ENCODE results near the gene SLC15A4. TPM values are rescaled to one million over a fixed set of nuclear protein-coding genes. Genes with fewer than 3 reads are reported as not detected.

SLC15A4 gene
- total RNA-seq, 2 experiments from 2014 or later = 26.4 to 26.8 TPM

DNA sequence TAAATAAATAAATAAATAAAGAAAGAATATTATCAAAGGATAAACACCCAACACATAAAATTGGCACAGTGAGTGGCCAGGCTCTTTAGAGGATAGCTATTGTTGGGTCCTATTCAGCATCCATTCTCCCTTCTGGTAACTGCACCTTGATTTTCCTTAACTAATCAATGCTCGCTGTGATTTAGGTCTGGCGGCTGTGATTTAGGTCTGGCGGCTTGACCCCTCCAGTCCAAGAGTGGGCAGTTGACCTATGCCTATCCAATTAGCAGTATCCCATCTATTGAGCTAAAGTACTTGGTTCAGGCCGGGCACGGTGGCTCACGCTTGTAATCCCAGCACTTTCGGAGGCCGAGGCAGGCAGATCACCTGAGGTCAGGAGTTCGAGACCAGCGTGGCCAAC is 9.7 kb upstream of the SLC15A4 start:
- intact Hi-C loops (cut with micrococcal nuclease) = no loop called here
- TF ChIP-seq, protein P1, sequence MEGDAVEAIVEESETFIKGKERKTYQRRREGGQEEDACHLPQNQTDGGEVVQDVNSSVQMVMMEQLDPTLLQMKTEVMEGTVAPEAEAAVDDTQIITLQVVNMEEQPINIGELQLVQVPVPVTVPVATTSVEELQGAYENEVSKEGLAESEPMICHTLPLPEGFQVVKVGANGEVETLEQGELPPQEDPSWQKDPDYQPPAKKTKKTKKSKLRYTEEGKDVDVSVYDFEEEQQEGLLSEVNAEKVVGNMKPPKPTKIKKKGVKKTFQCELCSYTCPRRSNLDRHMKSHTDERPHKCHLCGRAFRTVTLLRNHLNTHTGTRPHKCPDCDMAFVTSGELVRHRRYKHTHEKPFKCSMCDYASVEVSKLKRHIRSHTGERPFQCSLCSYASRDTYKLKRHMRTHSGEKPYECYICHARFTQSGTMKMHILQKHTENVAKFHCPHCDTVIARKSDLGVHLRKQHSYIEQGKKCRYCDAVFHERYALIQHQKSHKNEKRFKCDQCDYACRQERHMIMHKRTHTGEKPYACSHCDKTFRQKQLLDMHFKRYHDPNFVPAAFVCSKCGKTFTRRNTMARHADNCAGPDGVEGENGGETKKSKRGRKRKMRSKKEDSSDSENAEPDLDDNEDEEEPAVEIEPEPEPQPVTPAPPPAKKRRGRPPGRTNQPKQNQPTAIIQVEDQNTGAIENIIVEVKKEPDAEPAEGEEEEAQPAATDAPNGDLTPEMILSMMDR (IDR thresholded peaks at IDR 0.05) = no peak
- no peak for DNase-seq
- H3K27me3 Mint-ChIP-seq = peaks cover 5% of the 10 kb centered on the region
- no peak for ATAC-seq
- no peaks in the 10 kb centered on the region for H3K9me3 Mint-ChIP-seq
- no peak overlapping the region for H3K4me3 Mint-ChIP-seq
- CTCF ChIA-PET = interaction anchor here (1.1 kb wide), 1 partner anchor 10 kb away, joined by 3 read pairs; the partner anchor contains the start of gene SLC15A4
- H3K27ac Mint-ChIP-seq = no peak overlapping the region
- POLR2A ChIA-PET = no interaction called here
- peaks cover 14% of the 10 kb centered on the region for H3K4me1 Mint-ChIP-seq (ENCODE audit: low read depth)
- H3K36me3 Mint-ChIP-seq (ENCODE audit: low read depth) = no peaks in the 10 kb centered on the region

DNA sequence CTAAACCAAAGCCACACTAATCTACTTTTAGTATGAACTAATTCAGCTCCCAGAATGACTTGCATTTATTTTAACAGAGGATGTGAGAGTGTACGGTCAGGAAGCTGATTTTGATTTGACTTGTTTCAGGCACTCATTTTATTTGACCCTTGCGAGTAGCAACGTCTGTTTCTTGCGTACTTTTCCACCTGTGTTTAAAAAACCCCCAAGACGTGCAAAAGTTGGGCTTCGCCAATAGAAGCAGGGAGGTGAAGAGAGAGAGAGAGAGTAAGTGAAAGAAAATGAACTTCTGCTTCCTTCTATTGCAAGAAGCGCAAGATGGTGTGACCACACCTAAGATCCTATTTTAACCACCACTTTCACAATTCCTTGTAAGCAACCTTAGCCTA is 6.7 kb upstream of the SLC15A4 start:
- POLR2A ChIA-PET = no interaction called here
- intact Hi-C loops (cut with micrococcal nuclease) = no loop called here
- no peaks in the 10 kb centered on the region for H3K9me3 Mint-ChIP-seq
- peaks cover 3% of the 10 kb centered on the region for H3K27me3 Mint-ChIP-seq
- peaks cover 14% of the 10 kb centered on the region for H3K4me1 Mint-ChIP-seq (ENCODE audit: low read depth)
- peaks cover 3% of the 10 kb centered on the region for H3K36me3 Mint-ChIP-seq (ENCODE audit: low read depth)
- DNase-seq (no peak), ATAC-seq (peak; percentile 35)
- no peak overlapping the region for H3K4me3 Mint-ChIP-seq
- TF ChIP-seq, protein P1 (IDR thresholded peaks at IDR 0.05) = no peak
- H3K27ac Mint-ChIP-seq = peak overlapping the region; percentile 35
- CTCF ChIA-PET = no interaction called here

DNA sequence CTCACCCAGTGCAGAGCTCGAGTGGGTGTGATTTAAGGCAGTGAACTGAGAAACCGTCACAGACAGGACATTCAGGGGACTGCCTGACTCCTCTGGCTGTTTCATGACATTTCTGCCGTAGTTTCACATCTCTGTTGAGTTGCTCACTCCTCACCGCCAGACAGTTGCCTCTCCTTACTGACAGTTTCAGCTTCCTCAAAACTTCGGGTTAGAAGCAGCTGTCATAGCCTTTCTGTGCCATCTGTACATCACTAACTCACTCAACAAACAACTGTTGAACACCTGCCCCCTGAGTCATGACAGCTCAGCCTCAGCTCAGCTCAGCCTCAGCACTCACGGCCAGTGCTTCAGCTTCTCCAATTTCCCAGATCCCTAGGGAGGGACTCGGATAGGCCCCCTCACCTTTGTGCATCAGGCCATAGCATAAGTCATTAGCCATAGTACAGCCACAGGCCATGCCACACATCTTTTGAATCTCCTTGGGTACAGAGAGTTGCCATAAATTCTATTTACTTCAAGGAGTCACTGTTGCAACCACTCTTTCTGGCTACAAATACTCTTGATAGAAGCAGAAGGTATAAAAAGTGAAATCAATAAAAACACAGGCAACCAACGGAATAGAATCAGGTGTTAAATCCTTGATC is 6.2 kb upstream of the SLC15A4 start:
- TF ChIP-seq, protein P1 (IDR thresholded peaks at IDR 0.05) = no peak
- H3K4me3 Mint-ChIP-seq = no peak overlapping the region
- CTCF ChIA-PET = no interaction called here
- peaks cover 14% of the 10 kb centered on the region for H3K4me1 Mint-ChIP-seq (ENCODE audit: low read depth)
- peaks cover 3% of the 10 kb centered on the region for H3K27me3 Mint-ChIP-seq
- ATAC-seq = peak; percentile 91
- DNase-seq = peak; percentile 43
- no peak overlapping the region for H3K27ac Mint-ChIP-seq
- no peaks in the 10 kb centered on the region for H3K9me3 Mint-ChIP-seq
- intact Hi-C loops (cut with micrococcal nuclease) = no loop called here
- POLR2A ChIA-PET = no interaction called here
- peaks cover 3% of the 10 kb centered on the region for H3K36me3 Mint-ChIP-seq (ENCODE audit: low read depth)

DNA sequence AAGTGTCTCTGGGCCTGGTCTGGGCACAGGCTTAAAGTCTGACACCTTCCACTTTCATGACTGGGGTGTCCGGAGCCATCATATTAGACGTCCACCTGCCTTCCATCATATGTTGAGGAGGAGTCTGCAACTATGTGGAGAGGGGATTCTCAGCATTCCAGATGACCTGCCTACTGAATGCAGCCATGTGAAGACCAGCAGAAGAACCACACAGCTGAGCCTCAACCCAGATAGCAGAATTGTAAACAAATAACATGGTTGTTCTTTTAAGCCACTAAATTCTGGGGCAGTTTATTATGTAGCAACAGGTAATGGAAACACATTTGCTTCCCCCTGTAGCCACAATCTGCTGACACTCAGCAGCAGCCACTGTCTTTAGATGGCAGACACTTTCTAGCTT is 4.0 kb upstream of the SLC15A4 start:
- Mint-ChIP-seq H3K9me3 (no peaks in the 10 kb centered on the region), H3K27me3 (peaks cover 3% of the 10 kb centered on the region), H3K4me3 (no peak overlapping the region), H3K27ac (no peak overlapping the region), H3K4me1 (ENCODE audit: low read depth) (peaks cover 20% of the 10 kb centered on the region), H3K36me3 (ENCODE audit: low read depth) (peaks cover 3% of the 10 kb centered on the region)
- ChIA-PET CTCF (no interaction called here), POLR2A (no interaction called here)
- intact Hi-C loops (cut with micrococcal nuclease) = no loop called here
- DNase-seq = no peak
- TF ChIP-seq, protein P1 (IDR thresholded peaks at IDR 0.05) = no peak
- no peak for ATAC-seq

DNA sequence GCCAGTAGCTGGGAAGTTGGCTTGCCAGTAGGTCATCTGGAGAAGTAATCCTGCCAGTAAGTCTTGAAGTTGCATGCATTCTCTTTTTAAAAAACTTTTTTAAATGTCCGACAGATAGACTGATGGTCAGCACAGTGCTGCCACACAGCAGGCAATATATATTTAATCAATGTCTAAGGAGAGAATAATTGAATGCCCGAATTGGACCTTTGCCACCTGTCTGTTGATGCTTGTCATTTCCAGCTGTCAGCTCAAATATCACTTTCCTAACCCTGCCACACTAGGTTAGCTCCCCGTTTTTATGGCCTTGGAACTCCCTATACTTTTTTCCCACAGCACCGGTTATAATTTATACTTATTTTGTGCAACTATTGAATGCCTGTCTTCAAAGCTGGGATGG is 2.1 kb upstream of the SLC15A4 start:
- no peak for DNase-seq
- Mint-ChIP-seq H3K4me3 (no peak overlapping the region), H3K27ac (no peak overlapping the region), H3K27me3 (peaks cover 3% of the 10 kb centered on the region), H3K4me1 (ENCODE audit: low read depth) (peaks cover 30% of the 10 kb centered on the region), H3K9me3 (no peaks in the 10 kb centered on the region), H3K36me3 (ENCODE audit: low read depth) (peaks cover 14% of the 10 kb centered on the region)
- intact Hi-C loops (cut with micrococcal nuclease) = no loop called here
- ATAC-seq = no peak
- TF ChIP-seq, protein P1 (IDR thresholded peaks at IDR 0.05) = no peak
- ChIA-PET CTCF (no interaction called here), POLR2A (no interaction called here)
